SU-DHL-6 (cell line): ENCODE data around the gene SPINT4.

Source experiments
- EZH2phosphoT487 ChIP-seq: fragments of 200-600 bp; sonication (generic), shearing (Covaris generic); conservative IDR thresholded peaks from 2 replicates; pipeline ENCODE4 v1.6.1; 2018; ENCODE audit warnings: mild to moderate bottlenecking, antibody characterized with exemption, low read length, moderate library complexity, mixed read lengths
- TF ChIP-seq, protein P1 (sequence below): fragments of 200-600 bp; sonication (generic); IDR thresholded peaks from one replicate; pipeline ENCODE4 v1.5.1; 2017; ENCODE audit warnings: antibody characterized with exemption, mild to moderate bottlenecking, low read length, moderate library complexity; ENCODE audit not compliant: insufficient read depth, poor library complexity, severe bottlenecking

GRCh38 chr20:45768479-45768878 lies 46.3 kb downstream of the SPINT4 start:
- TF ChIP-seq, protein P1, sequence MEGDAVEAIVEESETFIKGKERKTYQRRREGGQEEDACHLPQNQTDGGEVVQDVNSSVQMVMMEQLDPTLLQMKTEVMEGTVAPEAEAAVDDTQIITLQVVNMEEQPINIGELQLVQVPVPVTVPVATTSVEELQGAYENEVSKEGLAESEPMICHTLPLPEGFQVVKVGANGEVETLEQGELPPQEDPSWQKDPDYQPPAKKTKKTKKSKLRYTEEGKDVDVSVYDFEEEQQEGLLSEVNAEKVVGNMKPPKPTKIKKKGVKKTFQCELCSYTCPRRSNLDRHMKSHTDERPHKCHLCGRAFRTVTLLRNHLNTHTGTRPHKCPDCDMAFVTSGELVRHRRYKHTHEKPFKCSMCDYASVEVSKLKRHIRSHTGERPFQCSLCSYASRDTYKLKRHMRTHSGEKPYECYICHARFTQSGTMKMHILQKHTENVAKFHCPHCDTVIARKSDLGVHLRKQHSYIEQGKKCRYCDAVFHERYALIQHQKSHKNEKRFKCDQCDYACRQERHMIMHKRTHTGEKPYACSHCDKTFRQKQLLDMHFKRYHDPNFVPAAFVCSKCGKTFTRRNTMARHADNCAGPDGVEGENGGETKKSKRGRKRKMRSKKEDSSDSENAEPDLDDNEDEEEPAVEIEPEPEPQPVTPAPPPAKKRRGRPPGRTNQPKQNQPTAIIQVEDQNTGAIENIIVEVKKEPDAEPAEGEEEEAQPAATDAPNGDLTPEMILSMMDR, result no peak
- no peak for TF ChIP-seq EZH2phosphoT487
